Pulmonary artery endothelial cell (primary cell): ENCODE results near the gene CAMK1D. TPM values are rescaled to one million over a fixed set of nuclear protein-coding genes. Genes with fewer than 3 reads are reported as not detected.
"Not testable (repeated sequence)": the region's sequence is repeated elsewhere in the genome, so short reads cannot be mapped to it uniquely, and the experiment has no call there.

ENCODE experiments used
- DNase-seq: peaks from one replicate; pipeline ENCODE4 v3.0.0-alpha.2; 2011; ENCODE audit warnings: low read depth, low spot score
- total RNA-seq: library from RNA; depleted of rRNA; stranded (reverse); fragments of >200 nt; gene quantifications from 2 replicates; pipeline ENCODE4 v1.2.3, GENCODE V29; 2014

Gene CAMK1D
- total RNA-seq, 1 donor from 2014 or later: 0.86 TPM

GRCh38 chr10:12427276-12427675 lies 77.9 kb downstream of the CAMK1D start:
- DNase-seq: no peak

- DNase-seq: no peak
These were observed 79.2 kb downstream of the CAMK1D start for GRCh38 chr10:12428447-12429135.

- DNase-seq: no peak
These were observed 81.1 kb downstream of the CAMK1D start for GRCh38 chr10:12430406-12430982.

GRCh38 chr10:12431151-12432101 lies 82.1 kb downstream of the CAMK1D start:
- no peak for DNase-seq

- DNase-seq: no peak
These were observed 83.2 kb downstream of the CAMK1D start for GRCh38 chr10:12432402-12433189.

- DNase-seq: no peak
These were observed 84.9 kb downstream of the CAMK1D start for GRCh38 chr10:12434277-12434676.

- not testable (repeated sequence) for DNase-seq
These were observed 85.3 kb downstream of the CAMK1D start for GRCh38 chr10:12434677-12435076.

- no peak for DNase-seq
These were observed 86.0 kb downstream of the CAMK1D start for GRCh38 chr10:12435348-12435747.

- DNase-seq: no peak
These were observed 89.8 kb downstream of the CAMK1D start for GRCh38 chr10:12438919-12439692.

- DNase-seq: not testable (repeated sequence)
These were observed 90.4 kb downstream of the CAMK1D start for GRCh38 chr10:12439767-12440166.

GRCh38 chr10:12443026-12443425 lies 93.7 kb downstream of the CAMK1D start:
- DNase-seq: no peak

- no peak for DNase-seq
These were observed 95.8 kb downstream of the CAMK1D start for GRCh38 chr10:12444981-12445700.

- DNase-seq: no peak
These were observed 96.5 kb downstream of the CAMK1D start for GRCh38 chr10:12445701-12446334.

- DNase-seq: no peak
These were observed 99.0 kb downstream of the CAMK1D start for GRCh38 chr10:12448340-12448728.

- DNase-seq: no peak
These were observed 99.5 kb downstream of the CAMK1D start for GRCh38 chr10:12448729-12449391.

- DNase-seq: no peak
These were observed 106.0 kb downstream of the CAMK1D start for GRCh38 chr10:12455318-12455717.

GRCh38 chr10:12455766-12456165 lies 106.4 kb downstream of the CAMK1D start:
- no peak for DNase-seq

- DNase-seq: no peak
These were observed 110.0 kb downstream of the CAMK1D start for GRCh38 chr10:12459340-12459739.

GRCh38 chr10:12459762-12460161 lies 110.4 kb downstream of the CAMK1D start:
- no peak for DNase-seq
